B cell (primary cell): ENCODE results near the gene LHX2. TPM values are rescaled to one million over a fixed set of nuclear protein-coding genes. Genes with fewer than 3 reads are reported as not detected.
"Not testable (repeated sequence)": the region's sequence is repeated elsewhere in the genome, so short reads cannot be mapped to it uniquely, and the experiment has no call there.

ENCODE experiments used
- ATAC-seq: fragments of 200-7000 bp; cut with Tn5 transposase; one replicate; pipeline ENCODE4 v1.10.0; 2021; ENCODE audit warnings: low read depth, mild to moderate bottlenecking, moderate number of reproducible peaks, moderate library complexity
- CTCF ChIA-PET: fragments of 350-600 bp; sonication (Branson Sonifier 250); formaldehyde crosslinking; loops from one replicate; lab custom pipeline; 2021; ENCODE audit warnings: antibody characterized with exemption, inconsistent platforms; lab: Charles Lee
- POLR2A ChIA-PET: fragments of 350-600 bp; sonication (Branson Sonifier 250); formaldehyde crosslinking; loops from one replicate; lab custom pipeline; 2021; ENCODE audit warnings: antibody characterized with exemption; lab: Charles Lee
- DNase-seq: peaks from one replicate; pipeline ENCODE4 v3.0.0; 2013
- H2AFZ ChIP-seq: 2 replicates; pipeline ENCODE4 v1.6.1; 2012; ENCODE audit warnings: mild to moderate bottlenecking, low read depth, low read length; ENCODE audit not compliant: insufficient read depth, poor library complexity, severe bottlenecking
- H3K27ac ChIP-seq, 2 donors: 1 replicate in 1 of 2; 2 replicates in 1 of 2; pipeline ENCODE4 v1.5.1; 2012 to 2013; ENCODE audit warnings: low read length in 2 of 2, mild to moderate bottlenecking in 2 of 2, moderate library complexity in 1 of 2
- H3K27me3 ChIP-seq, 4 experiments: fragments of 200-600 bp in 1 of 4; sonication (generic) in 1 of 4; replicated peaks in 1 of 4; 1 replicate in 2 of 4; 2 replicates in 2 of 4; pipeline versions ENCODE4 v1.6.1 to v1.7.0; 2013 to 2016; ENCODE audit warnings: low read length in 3 of 4, mild to moderate bottlenecking in 2 of 4, mixed read lengths in 1 of 4, moderate library complexity in 1 of 4; ENCODE audit not compliant: insufficient read depth in 4 of 4, control insufficient read depth in 3 of 4; ENCODE audit errors: control extremely low read depth in 1 of 4
- H3K36me3 ChIP-seq, 2 experiments: replicated peaks in 1 of 2; 1 replicate in 1 of 2; 2 replicates in 1 of 2; pipeline versions ENCODE4 v1.6.1 to v1.7.1; 2013; ENCODE audit warnings: low read length in 1 of 2; ENCODE audit not compliant: insufficient read depth in 2 of 2, control insufficient read depth in 1 of 2; ENCODE audit errors: control extremely low read depth in 1 of 2, extremely low read depth in 1 of 2
- H3K4me1 ChIP-seq, 2 donors: fragments of 200-600 bp in 1 of 2; sonication (generic) in 1 of 2; 1 replicate in 1 of 2; 2 replicates in 1 of 2; pipeline versions ENCODE4 v1.5.1 to v1.6.1; 2013 to 2017; ENCODE audit warnings: low read length in 2 of 2; ENCODE audit not compliant: control insufficient read depth in 2 of 2, insufficient read depth in 2 of 2
- H3K4me2 ChIP-seq: replicated peaks from 2 replicates; pipeline ENCODE3; 2012; ENCODE audit warnings: mild to moderate bottlenecking, low read depth, low read length; ENCODE audit not compliant: poor library complexity, severe bottlenecking
- H3K4me3 ChIP-seq, 5 experiments: fragments of 200-600 bp in 1 of 5; sonication (generic) in 1 of 5; 1 replicate in 3 of 5; 2 replicates in 2 of 5; pipeline versions ENCODE4 v1.5.1 to v1.7.0; 2011 to 2016; ENCODE audit warnings: low read length in 4 of 5, mild to moderate bottlenecking in 4 of 5, low read depth in 2 of 5, control low read depth in 1 of 5, moderate library complexity in 1 of 5; ENCODE audit not compliant: insufficient read depth in 1 of 5; ENCODE audit errors: control extremely low read depth in 1 of 5, extremely low read depth in 1 of 5
- H3K79me2 ChIP-seq: fragments of 200-600 bp; sonication (generic); one replicate; pipeline ENCODE4 v1.6.0; 2016; ENCODE audit warnings: low read length; ENCODE audit not compliant: control insufficient read depth, insufficient read depth
- H3K9ac ChIP-seq: fragments of 200-600 bp; sonication (generic); 2 replicates; pipeline ENCODE4 v1.6.1; 2017; ENCODE audit warnings: mild to moderate bottlenecking, low read length, moderate library complexity
- H3K9me3 ChIP-seq, 3 donors: one replicate each; pipeline versions ENCODE4 v1.6.1 to v1.7.1; 2013; ENCODE audit warnings: low read length in 2 of 3; ENCODE audit not compliant: control insufficient read depth in 2 of 3, insufficient read depth in 1 of 3; ENCODE audit errors: control extremely low read depth in 1 of 3
- H4K20me1 ChIP-seq: 2 replicates; pipeline ENCODE4 v1.6.0; 2012; ENCODE audit warnings: mild to moderate bottlenecking, low read length; ENCODE audit not compliant: insufficient read depth, control insufficient read depth, poor library complexity, severe bottlenecking
- H3K27ac Mint-ChIP-seq: one replicate; pipeline ENCODE4 v1.8.0; 2021; ENCODE audit warnings: mixed read lengths
- H3K27me3 Mint-ChIP-seq: one replicate; pipeline ENCODE4 v1.8.0; 2021; ENCODE audit warnings: mixed read lengths
- H3K4me1 Mint-ChIP-seq: one replicate; pipeline ENCODE4 v1.8.0; 2021; ENCODE audit warnings: mixed read lengths
- H3K4me3 Mint-ChIP-seq: one replicate; pipeline ENCODE4 v1.8.0; 2021; ENCODE audit warnings: mixed read lengths
- H3K9me3 Mint-ChIP-seq: one replicate; pipeline ENCODE4 v1.8.0; 2022; ENCODE audit warnings: mixed read lengths; ENCODE audit not compliant: insufficient read depth
- EZH2 ChIP-seq: IDR thresholded peaks from 2 replicates; pipeline ENCODE4 v1.6.1; 2012; ENCODE audit warnings: borderline replicate concordance, low read depth, mild to moderate bottlenecking, moderate library complexity, low read length; ENCODE audit not compliant: insufficient read depth, poor library complexity, severe bottlenecking
- WGBS: methylation state at CpG from one replicate; pipeline ENCODE4 v1.1.5; 2013; ENCODE audit warnings: missing lambda C conversion rate; ENCODE audit not compliant: insufficient coverage; 5-methylcytosine and 5-hydroxymethylcytosine counted together
- intact Hi-C: fragments of 100-400 bp; cut with micrococcal nuclease; formaldehyde crosslinking; loops from one replicate; pipeline ENCODE4 v1.10.0; 2022
- polyA plus RNA-seq: library from polyadenylated mRNA; depleted of rRNA; stranded (reverse); fragments of >200 nt; gene quantifications from 2 replicates; pipeline ENCODE4 v1.2.3, GENCODE V29; 2012
- total RNA-seq, 2 donors: library from RNA; stranded (reverse); fragments of 120-200 nt in 1 of 2; gene quantifications; 1 replicate in 1 of 2; 2 replicates in 1 of 2; pipeline versions ENCODE4 v1.2.3 to v1.2.4, GENCODE V29; 2013 to 2022
- TF ChIP-seq, protein P1 (sequence below): fragments of 200-600 bp; IDR thresholded peaks from one replicate; pipeline ENCODE4 v1.8.0; 2022; ENCODE audit warnings: antibody characterized with exemption, mild to moderate bottlenecking

LHX2 gene
- total and polyA plus RNA-seq, 2 donors (not counting 1 experiment from before 2014, with no cell fraction given) = 0.66 TPM; not detected in 1

DNA sequence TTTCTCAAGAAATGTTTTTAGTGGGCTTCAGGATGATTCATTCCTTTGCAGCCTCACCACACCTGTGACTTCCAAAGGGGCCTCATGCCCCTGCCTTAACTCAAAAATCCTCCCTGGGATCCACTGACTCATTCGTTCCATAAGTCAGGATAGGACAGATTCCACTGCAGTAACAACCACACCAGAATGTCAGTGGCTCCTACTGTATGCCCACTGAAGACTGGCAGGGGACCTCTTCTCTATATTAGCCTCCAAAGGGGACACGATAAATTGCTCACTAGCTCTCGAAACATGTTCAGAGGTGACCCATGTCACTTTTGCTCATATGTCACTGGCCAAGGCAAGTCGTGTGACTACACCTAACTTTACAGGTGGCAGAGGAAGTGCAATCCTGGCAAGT is 25.7 kb upstream of the LHX2 start:
- H3K27me3 Mint-ChIP-seq = peaks cover 39% of the 10 kb centered on the region
- no peak overlapping the region for H3K27ac ChIP-seq
- no peaks in the 10 kb centered on the region for H4K20me1 ChIP-seq
- DNase-seq = no peak
- no peak overlapping the region for H3K4me2 ChIP-seq
- H3K4me3 Mint-ChIP-seq = no peak overlapping the region
- TF ChIP-seq EZH2 = no peak
- TF ChIP-seq, protein P1, sequence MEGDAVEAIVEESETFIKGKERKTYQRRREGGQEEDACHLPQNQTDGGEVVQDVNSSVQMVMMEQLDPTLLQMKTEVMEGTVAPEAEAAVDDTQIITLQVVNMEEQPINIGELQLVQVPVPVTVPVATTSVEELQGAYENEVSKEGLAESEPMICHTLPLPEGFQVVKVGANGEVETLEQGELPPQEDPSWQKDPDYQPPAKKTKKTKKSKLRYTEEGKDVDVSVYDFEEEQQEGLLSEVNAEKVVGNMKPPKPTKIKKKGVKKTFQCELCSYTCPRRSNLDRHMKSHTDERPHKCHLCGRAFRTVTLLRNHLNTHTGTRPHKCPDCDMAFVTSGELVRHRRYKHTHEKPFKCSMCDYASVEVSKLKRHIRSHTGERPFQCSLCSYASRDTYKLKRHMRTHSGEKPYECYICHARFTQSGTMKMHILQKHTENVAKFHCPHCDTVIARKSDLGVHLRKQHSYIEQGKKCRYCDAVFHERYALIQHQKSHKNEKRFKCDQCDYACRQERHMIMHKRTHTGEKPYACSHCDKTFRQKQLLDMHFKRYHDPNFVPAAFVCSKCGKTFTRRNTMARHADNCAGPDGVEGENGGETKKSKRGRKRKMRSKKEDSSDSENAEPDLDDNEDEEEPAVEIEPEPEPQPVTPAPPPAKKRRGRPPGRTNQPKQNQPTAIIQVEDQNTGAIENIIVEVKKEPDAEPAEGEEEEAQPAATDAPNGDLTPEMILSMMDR = no peak
- intact Hi-C loops = no loop called here
- H3K4me1 ChIP-seq = no peaks in the 10 kb centered on the region
- ChIA-PET CTCF (no interaction called here), POLR2A (no interaction called here)
- H3K79me2 ChIP-seq = no peaks in the 10 kb centered on the region
- peaks cover 0 to 22% (median 3%) of the 10 kb centered on the region in 4 experiments for H3K27me3 ChIP-seq
- H3K9ac ChIP-seq = no peak overlapping the region
- no peaks in the 10 kb centered on the region for H3K4me1 Mint-ChIP-seq
- H3K4me3 ChIP-seq = no peak overlapping the region
- H2AFZ ChIP-seq = no peak overlapping the region
- no peaks in the 10 kb centered on the region for H3K9me3 Mint-ChIP-seq
- no peaks in the 10 kb centered on the region for H3K9me3 ChIP-seq
- H3K27ac Mint-ChIP-seq = no peak overlapping the region
- WGBS = 90% methylated on average over 3 of the region's 4 CpGs
- ATAC-seq = no peak
- no peaks in the 10 kb centered on the region for H3K36me3 ChIP-seq

DNA sequence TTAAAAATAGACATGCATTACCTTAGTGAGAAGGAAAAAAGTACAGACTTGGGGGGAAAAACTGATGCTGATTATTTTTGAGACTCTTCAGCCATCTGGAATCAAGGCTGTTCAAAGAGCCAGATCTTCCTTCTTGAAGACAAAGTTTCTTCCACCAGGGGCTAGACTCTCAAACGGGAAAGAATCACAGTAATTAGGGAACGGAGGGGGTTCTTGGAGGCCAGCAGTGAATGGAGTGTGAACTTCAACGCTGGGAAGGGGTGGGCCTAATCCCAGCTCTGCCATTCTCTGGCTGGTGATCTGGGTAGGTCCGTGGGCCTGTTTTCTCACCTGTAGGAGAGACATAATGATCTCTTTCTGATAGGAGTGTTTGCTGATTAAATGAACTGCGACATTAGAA is 21.1 kb upstream of the LHX2 start:
- no peak overlapping the region for H2AFZ ChIP-seq
- intact Hi-C loops = no loop called here
- 41% methylated on average over 4 of the region's 5 CpGs for WGBS

DNA sequence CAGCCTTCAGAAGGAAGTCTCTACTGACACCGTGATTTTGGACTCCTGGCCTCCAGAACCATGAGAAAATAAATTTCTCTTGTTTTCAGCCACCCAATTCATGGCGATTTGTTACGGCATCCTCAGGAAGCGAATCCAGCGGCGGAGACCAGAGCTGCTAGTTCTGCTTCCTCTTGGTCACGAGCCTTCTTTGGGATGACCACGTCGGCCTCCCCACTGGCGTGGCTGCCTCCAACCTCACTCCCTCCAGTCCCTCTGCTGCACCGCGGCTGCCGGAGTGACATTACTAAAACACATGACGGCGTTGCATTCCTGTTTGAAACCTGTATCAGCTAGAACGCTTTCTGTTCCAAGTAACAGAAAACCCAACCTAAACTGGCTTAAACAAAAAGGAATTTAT is 18.9 kb upstream of the LHX2 start:
- H3K9me3 Mint-ChIP-seq, H3K9ac ChIP-seq, H3K79me2 ChIP-seq, H3K4me3 ChIP-seq, intact Hi-C loops, H3K4me3 Mint-ChIP-seq, H3K27ac Mint-ChIP-seq, DNase-seq, CTCF ChIA-PET, H2AFZ ChIP-seq, H3K4me2 ChIP-seq, H4K20me1 ChIP-seq, H3K27ac ChIP-seq, POLR2A ChIA-PET, H3K36me3 ChIP-seq, ATAC-seq: not testable (repeated sequence)
- Mint-ChIP-seq H3K4me1 (peaks cover 17% of the 10 kb centered on the region), H3K27me3 (peaks cover 41% of the 10 kb centered on the region)
- H3K9me3 ChIP-seq = peaks cover 0 to 17% (median 0%) of the 10 kb centered on the region in 3 donors
- WGBS = 73% methylated on average over 5 of the region's 16 CpGs
- peaks cover 0 to 45% (median 10%) of the 10 kb centered on the region in 4 experiments for H3K27me3 ChIP-seq
- H3K4me1 ChIP-seq = peaks cover 16% of the 10 kb centered on the region in 2 donors

More for the DNA sequence above, 21.1 kb upstream of the LHX2 start:
- H3K27me3 ChIP-seq = peaks cover 0 to 27% (median 1%) of the 10 kb centered on the region in 4 experiments
- no peak overlapping the region for H3K27ac ChIP-seq
- no peaks in the 10 kb centered on the region for H3K4me1 ChIP-seq
- H3K4me3 Mint-ChIP-seq = no peak overlapping the region
- no peaks in the 10 kb centered on the region for H4K20me1 ChIP-seq
- H3K9me3 Mint-ChIP-seq = no peaks in the 10 kb centered on the region
- H3K27ac Mint-ChIP-seq = no peak overlapping the region
- no peak overlapping the region for H3K4me2 ChIP-seq
- no peak overlapping the region for H3K4me3 ChIP-seq
- H3K9me3 ChIP-seq = peaks cover 0 to under 1% (median 0%) of the 10 kb centered on the region in 3 donors
- no peaks in the 10 kb centered on the region for H3K36me3 ChIP-seq
- ATAC-seq (no peak), DNase-seq (no peak)
- no peak for TF ChIP-seq EZH2
- TF ChIP-seq, protein P1 = no peak
- H3K4me1 Mint-ChIP-seq = no peaks in the 10 kb centered on the region
- no peak overlapping the region for H3K9ac ChIP-seq
- ChIA-PET POLR2A (no interaction called here), CTCF (no interaction called here)
- no peaks in the 10 kb centered on the region for H3K79me2 ChIP-seq
- H3K27me3 Mint-ChIP-seq = peaks cover 39% of the 10 kb centered on the region
